HepG2 (cell line): ENCODE measurements around the gene S1PR5. TPM values are rescaled to one million over a fixed set of nuclear protein-coding genes. Genes with fewer than 3 reads are reported as not detected.

ENCODE experiments used
- ATAC-seq: fragments of 200-7000 bp; cut with Tn5 transposase; 3 replicates; pipeline ENCODE4 v1.9.1; 2020; ENCODE audit warnings: mild to moderate bottlenecking, moderate library complexity
- BruUV-seq: library from RNA; stranded (reverse); fragments of 400-500 nt; replicated peaks from 2 replicates; lab custom pipeline; 2021; lab: Mats Ljungman, UMichigan
- CTCF ChIA-PET: fragments of 300-600 bp; formaldehyde crosslinking; extraction: SDS; loops from one replicate; lab custom pipeline; 2021; ENCODE audit warnings: low total read pairs, inconsistent platforms, low intra/inter-chr PET ratio; lab: Yijun Ruan, JAX
- POLR2A ChIA-PET: fragments of 350-600 bp; sonication (Branson Sonifier 250); formaldehyde crosslinking; loops from one replicate; lab custom pipeline; 2020; ENCODE audit warnings: antibody characterized with exemption, inconsistent platforms; lab: Yijun Ruan, JAX
- DNase-seq: peaks from one replicate; pipeline ENCODE4 v3.0.0-alpha.2; 2015; ENCODE audit warnings: low spot score
- FAIRE-seq: peaks from 3 replicates; lab custom pipeline; 2011; peaks lifted over from hg19 to GRCh38; lab: Jason Lieb, UNC
- H2AFZ ChIP-seq: one replicate; pipeline ENCODE4 v1.6.1; 2011; ENCODE audit warnings: low read length, inconsistent platforms
- H3K27ac ChIP-seq: fragments of 300-600 bp; 3 replicates; pipeline ENCODE4 v1.8.0; 2011; ENCODE audit warnings: mixed run types, mild to moderate bottlenecking, mixed read lengths, low read length, inconsistent platforms; ENCODE audit not compliant: insufficient read depth; ENCODE audit errors: extremely low read length
- H3K27me3 ChIP-seq, 2 experiments: fragments of 200-600 bp in 1 of 2; 2 replicates in 1 of 2; 3 replicates in 1 of 2; pipeline versions ENCODE4 v1.6.0 to v1.8.0; 2011; ENCODE audit warnings: low read length in 2 of 2, mild to moderate bottlenecking in 2 of 2, moderate library complexity in 2 of 2, inconsistent platforms in 1 of 2; ENCODE audit not compliant: insufficient read depth in 2 of 2, control insufficient read depth in 1 of 2
- H3K36me3 ChIP-seq, 2 experiments: fragments of 200-600 bp in 1 of 2; replicated peaks in 1 of 2; 2 replicates in 1 of 2; 3 replicates in 1 of 2; pipeline versions ENCODE4 v1.5.1 to v1.8.0; 2011; ENCODE audit warnings: low read length in 2 of 2, inconsistent platforms in 1 of 2; ENCODE audit not compliant: insufficient read depth in 2 of 2, control insufficient read depth in 1 of 2
- H3K4me1 ChIP-seq: 2 replicates; pipeline ENCODE4 v1.5.1; 2012; ENCODE audit warnings: low read length, inconsistent platforms; ENCODE audit not compliant: insufficient read depth
- H3K4me2 ChIP-seq: 2 replicates; pipeline ENCODE4 v1.6.0; 2011; ENCODE audit warnings: low read depth, low read length, inconsistent platforms
- H3K4me3 ChIP-seq, 3 experiments: fragments of 200-600 bp in 1 of 3; sonication (generic), shearing (Covaris generic) in 1 of 3; replicated peaks in 1 of 3; 2 replicates each; pipeline ENCODE4 v1.5.1; 2011 to 2016; ENCODE audit warnings: low read length in 3 of 3, inconsistent platforms in 2 of 3, low read depth in 2 of 3, mild to moderate bottlenecking in 2 of 3, control low read depth in 1 of 3, mixed read lengths in 1 of 3; ENCODE audit not compliant: insufficient read depth in 1 of 3
- H3K79me2 ChIP-seq: one replicate; pipeline ENCODE4 v1.6.1; 2011; ENCODE audit warnings: low read length, inconsistent platforms; ENCODE audit not compliant: insufficient read depth
- H3K9ac ChIP-seq: 2 replicates; pipeline ENCODE4 v1.6.0; 2011; ENCODE audit warnings: mild to moderate bottlenecking, low read depth, low read length, inconsistent platforms; ENCODE audit not compliant: insufficient read depth
- H3K9me3 ChIP-seq: 2 replicates; pipeline ENCODE4 v1.5.1; 2012; ENCODE audit warnings: mild to moderate bottlenecking, low read length
- H4K20me1 ChIP-seq: 2 replicates; pipeline ENCODE4 v1.6.0; 2011; ENCODE audit warnings: inconsistent platforms, mild to moderate bottlenecking, low read length, moderate library complexity; ENCODE audit not compliant: insufficient read depth
- ELF4 ChIP-seq: sonication (generic); formaldehyde crosslinking; IDR thresholded peaks from 2 replicates; pipeline ENCODE4 v1.5.0; 2020; ENCODE audit warnings: missing genetic modification reagents, mild to moderate bottlenecking, moderate library complexity, borderline replicate concordance
- IKZF1 ChIP-seq: fragments of 450-650 bp; IDR thresholded peaks from 2 replicates; pipeline ENCODE4 v1.7.1; 2016
- MIER2 ChIP-seq: IDR thresholded peaks from 2 replicates; pipeline ENCODE4 v1.6.1; 2016; ENCODE audit warnings: missing biosample characterization, missing genetic modification reagents
- MNT ChIP-seq: fragments of 450-650 bp; IDR thresholded peaks from 2 replicates; pipeline ENCODE4 v1.6.1; 2016
- MXD4 ChIP-seq: IDR thresholded peaks from 2 replicates; pipeline ENCODE4 v1.6.1; 2016; ENCODE audit warnings: mild to moderate bottlenecking, missing biosample characterization, missing genetic modification reagents
- WGBS: methylation state at CpG from one replicate; pipeline ENCODE4 v1.1.6; 2017; ENCODE audit warnings: low lambda C conversion rate; 5-methylcytosine and 5-hydroxymethylcytosine counted together
- in situ Hi-C: cut with HindIII; loops from 2 replicates; pipeline ENCODE4 v1.10.0; 2017; ENCODE audit warnings: low pct_unique_long_range_greater_than_20kb; ENCODE audit not compliant: extremely low pct_ligation_motif_present
- intact Hi-C: fragments of 100-400 bp; cut with micrococcal nuclease; formaldehyde crosslinking; loops from one replicate; pipeline ENCODE4 v1.10.0; 2022; ENCODE audit not compliant: unreplicated experiment
- polyA plus RNA-seq, 8 experiments: library from polyadenylated mRNA; depleted of rRNA in 3 of 8; stranded (reverse) in 7 of 8; unstranded in 1 of 8; fragments of >200 nt; fragmentation: Illumina TruSeq in 4 of 8; extraction: Trizol in 4 of 8; gene quantifications; 2 replicates each; pipeline versions ENCODE4 v1.2.1 to v1.2.3, GENCODE V29; 2011 to 2016; ENCODE audit warnings: low read depth in 4 of 8, missing spikeins in 1 of 8, mixed read lengths in 1 of 8; ENCODE audit not compliant: insufficient read depth in 1 of 8
- total RNA-seq, 5 experiments: library from RNA; depleted of rRNA; stranded (reverse); fragments of >200 nt; fragmentation: Illumina TruSeq; extraction: Trizol; gene quantifications; 2 replicates each; pipeline ENCODE4 v1.2.3, GENCODE V29; 2016; ENCODE audit warnings: low read depth in 1 of 5

S1PR5 gene
- total and polyA plus RNA-seq, 2 of the 13 experiments (the other 11 are each of a cell fraction or from before 2014, with no cell fraction given) = 0.04 TPM; not detected in 1

GRCh38 chr19:10566658-10567410, 49.6 kb upstream of the S1PR5 start:
- no peak overlapping the region for H3K9ac ChIP-seq
- in situ Hi-C loops (no loop called here), intact Hi-C loops (no loop called here)
- H3K27me3 ChIP-seq = no peaks in the 10 kb centered on the region
- no TSS peak for BruUV-seq
- H3K79me2 ChIP-seq = peaks cover 10% of the 10 kb centered on the region
- no peak for TF ChIP-seq MIER2
- TF ChIP-seq MXD4 (CRISPR knock-in tag) = no peak
- TF ChIP-seq MNT = peak; percentile 19; the same call in 1 of the 2 replicates
- TF ChIP-seq, all 625 proteins: peak for 1
- H3K4me2 ChIP-seq = peak overlapping the region; percentile 84
- ChIA-PET POLR2A (interaction anchor here (1.6 kb wide), 1 partner anchor 10 kb away, joined by 3 read pairs; no protein-coding TSS in a partner anchor), CTCF (no interaction called here)
- ATAC-seq (no peak), DNase-seq (no peak), FAIRE-seq (no peak)
- peaks cover 41% of the 10 kb centered on the region for H3K4me1 ChIP-seq
- H2AFZ ChIP-seq = no peak overlapping the region
- H3K27ac ChIP-seq = peak overlapping the region; percentile 39
- H4K20me1 ChIP-seq = no peaks in the 10 kb centered on the region
- 70% methylated on average over 15 of the region's 19 CpGs for whole genome bisulfite sequencing
- no peaks in the 10 kb centered on the region; a peak in 1 of 5 replicates for H3K36me3 ChIP-seq
- H3K9me3 ChIP-seq = no peaks in the 10 kb centered on the region
- H3K4me3 ChIP-seq = no peak overlapping the region

- Histone ChIP-seq H4K20me1 (no peaks in the 10 kb centered on the region), H3K9ac (0 out of 2 replicates have a peak overlapping the region, but pooled peaks have one; percentile 42), H3K27ac (no peak overlapping the region), H3K4me3 (peak overlapping the region; percentile 49 to 85 (median 55)), H3K79me2 (peaks cover 10% of the 10 kb centered on the region), H3K36me3 (no peaks in the 10 kb centered on the region; a peak in 1 of 5 replicates), H3K27me3 (no peaks in the 10 kb centered on the region), H2AFZ (no peak overlapping the region), H3K9me3 (no peaks in the 10 kb centered on the region)
- BruUV-seq = no TSS peak
- in situ Hi-C loops (no loop called here), intact Hi-C loops (no loop called here)
- FAIRE-seq = no peak
- POLR2A ChIA-PET = interaction anchor here (1.0 to 1.6 kb wide), 2 partner anchors 10 kb away, joined by 3 to 4 read pairs; no protein-coding TSS in a partner anchor
- no peak for ATAC-seq
- DNase-seq = no peak
- CTCF ChIA-PET = no interaction called here
- 53% methylated on average over 4 of the region's 4 CpGs for WGBS
- TF ChIP-seq ELF4 (CRISPR knock-in tag) = 0 out of 2 replicates have a peak, but pooled peaks have one; percentile 7
- no peak for TF ChIP-seq IKZF1
- TF ChIP-seq, all 625 proteins: peak for 1
- peaks cover 41% of the 10 kb centered on the region for H3K4me1 ChIP-seq
- H3K4me2 ChIP-seq = peak overlapping the region; percentile 84
These were observed 49.1 kb upstream of the S1PR5 start for GRCh38 chr19:10566408-10566657.
